WERI-Rb-1 (cell line): Measurements from ENCODE around the gene ARHGAP10.

Experiments
- DNase-seq: peaks from one replicate; pipeline ENCODE4 v3.0.0-alpha.2; 2020
- H3K27ac ChIP-seq: fragments of 250-450 bp; sonication (Bioruptor Pico); 2 replicates; pipeline ENCODE4 v1.5.1; 2020; ENCODE audit warnings: mild to moderate bottlenecking, moderate library complexity
- H3K27me3 ChIP-seq: fragments of 250-450 bp; sonication (Bioruptor Pico); 2 replicates; pipeline ENCODE4 v1.5.1; 2021; ENCODE audit warnings: mild to moderate bottlenecking, low read depth, moderate library complexity; ENCODE audit not compliant: insufficient read depth, severe bottlenecking
- H3K36me3 ChIP-seq: fragments of 250-450 bp; sonication (Bioruptor Pico); 2 replicates; pipeline ENCODE4 v1.5.1; 2020; ENCODE audit warnings: mild to moderate bottlenecking, moderate library complexity
- H3K4me3 ChIP-seq: 2 replicates; pipeline ENCODE4 v1.5.1; 2011; ENCODE audit warnings: low read depth, mild to moderate bottlenecking, control low read depth, low read length
- H3K9me3 ChIP-seq: fragments of 250-450 bp; sonication (Bioruptor Pico); 2 replicates; pipeline ENCODE4 v1.5.1; 2021; ENCODE audit warnings: mild to moderate bottlenecking, moderate library complexity; ENCODE audit not compliant: severe bottlenecking
- CTCF ChIP-seq: IDR thresholded peaks from 2 replicates; pipeline ENCODE4 v1.5.1; 2011; ENCODE audit warnings: low read depth, mild to moderate bottlenecking, control low read depth, inconsistent platforms, low read length

The ARHGAP10 gene

GRCh38 chr4:147981305-147981704, 249.4 kb downstream of the ARHGAP10 start:
- H3K27me3 ChIP-seq: no peaks in the 10 kb centered on the region
- no peak overlapping the region for H3K27ac ChIP-seq
- no peaks in the 10 kb centered on the region for H3K9me3 ChIP-seq
- H3K36me3 ChIP-seq: no peaks in the 10 kb centered on the region; the same call in 1 of the 2 replicates
- no peak overlapping the region for H3K4me3 ChIP-seq
- no peak for TF ChIP-seq CTCF
- no peak for DNase-seq

GRCh38 chr4:147984065-147984777, 252.3 kb downstream of the ARHGAP10 start:
- DNase-seq: peak; percentile 75
- Histone ChIP-seq H3K36me3 (no peaks in the 10 kb centered on the region), H3K9me3 (no peaks in the 10 kb centered on the region), H3K27ac (no peak overlapping the region), H3K4me3 (no peak overlapping the region), H3K27me3 (no peaks in the 10 kb centered on the region)
- peak; percentile 90 for TF ChIP-seq CTCF

- no peak for DNase-seq
- no peak overlapping the region for H3K27ac ChIP-seq
- no peaks in the 10 kb centered on the region for H3K9me3 ChIP-seq
- H3K36me3 ChIP-seq: no peaks in the 10 kb centered on the region
- H3K4me3 ChIP-seq: no peak overlapping the region
- TF ChIP-seq CTCF: no peak
- no peaks in the 10 kb centered on the region for H3K27me3 ChIP-seq
Measured at GRCh38 chr4:147984778-147985138, 252.9 kb downstream of the ARHGAP10 start.

GRCh38 chr4:147985376-147985775, 253.5 kb downstream of the ARHGAP10 start:
- no peaks in the 10 kb centered on the region for H3K36me3 ChIP-seq
- DNase-seq: no peak
- H3K27me3 ChIP-seq: no peaks in the 10 kb centered on the region
- no peak for TF ChIP-seq CTCF
- H3K27ac ChIP-seq: no peak overlapping the region
- H3K4me3 ChIP-seq: no peak overlapping the region
- no peaks in the 10 kb centered on the region for H3K9me3 ChIP-seq

GRCh38 chr4:147987252-147987651, 255.4 kb downstream of the ARHGAP10 start:
- Histone ChIP-seq H3K27me3 (no peaks in the 10 kb centered on the region), H3K27ac (no peak overlapping the region), H3K9me3 (no peaks in the 10 kb centered on the region), H3K4me3 (no peak overlapping the region), H3K36me3 (no peaks in the 10 kb centered on the region)
- TF ChIP-seq CTCF: no peak
- DNase-seq: no peak
